GM23338 (cell line): ENCODE results near the gene NCKAP5. TPM values are rescaled to one million over a fixed set of nuclear protein-coding genes. Genes with fewer than 3 reads are reported as not detected.

ENCODE experiments used
- ATAC-seq: fragments of 200-7000 bp; cut with Tn5 transposase; 3 replicates; pipeline ENCODE4 v1.9.1; 2020
- DNase-seq: peaks from one replicate; pipeline ENCODE4 v3.0.0-alpha.2; 2015; ENCODE audit warnings: low spot score
- H2AFZ ChIP-seq: fragments of 200-600 bp; sonication (generic); 2 replicates; pipeline ENCODE4 v1.8.0; 2016; ENCODE audit warnings: antibody characterized with exemption, mild to moderate bottlenecking, moderate library complexity
- H3F3A ChIP-seq: fragments of 200-600 bp; sonication (generic); replicated peaks from 2 replicates; pipeline ENCODE4 v1.8.0; 2017; ENCODE audit warnings: antibody characterized with exemption, mixed run types, low read depth
- H3K27ac ChIP-seq: fragments of 200-600 bp; sonication (generic); 2 replicates; pipeline ENCODE4 v1.6.1; 2016; ENCODE audit warnings: low read depth
- H3K27me3 ChIP-seq: fragments of 200-600 bp; sonication (generic); 2 replicates; pipeline ENCODE4 v1.8.0; 2016; ENCODE audit warnings: mild to moderate bottlenecking, mixed run types, moderate library complexity; ENCODE audit not compliant: insufficient read depth
- H3K36me3 ChIP-seq: fragments of 200-600 bp; sonication (generic); 2 replicates; pipeline ENCODE4 v1.8.0; 2016; ENCODE audit warnings: mild to moderate bottlenecking; ENCODE audit not compliant: insufficient read depth
- H3K4me1 ChIP-seq: fragments of 200-600 bp; sonication (generic); 2 replicates; pipeline ENCODE4 v1.8.0; 2016; ENCODE audit warnings: mild to moderate bottlenecking, moderate library complexity; ENCODE audit not compliant: insufficient read depth
- H3K4me2 ChIP-seq: fragments of 200-600 bp; sonication (generic); 2 replicates; pipeline ENCODE4 v1.7.1; 2017; ENCODE audit warnings: mixed run types
- H3K4me3 ChIP-seq: fragments of 200-600 bp; sonication (generic); 2 replicates; pipeline ENCODE4 v1.6.1; 2016; ENCODE audit warnings: mixed run types
- H3K79me2 ChIP-seq: fragments of 200-600 bp; sonication (generic); replicated peaks from 2 replicates; pipeline ENCODE4 v1.8.0; 2017; ENCODE audit warnings: mild to moderate bottlenecking; ENCODE audit not compliant: insufficient read depth
- H3K9me2 ChIP-seq: fragments of 200-600 bp; sonication (generic); 2 replicates; pipeline ENCODE4 v1.8.0; 2017; ENCODE audit not compliant: insufficient read depth
- H4K20me1 ChIP-seq: fragments of 200-600 bp; sonication (generic); replicated peaks from 2 replicates; pipeline ENCODE4 v1.8.0; 2017; ENCODE audit warnings: mild to moderate bottlenecking; ENCODE audit not compliant: insufficient read depth
- H3K27ac Mint-ChIP-seq: 2 replicates; pipeline ENCODE4 v1.8.0; 2020; ENCODE audit warnings: inconsistent platforms, mild to moderate bottlenecking, moderate library complexity, mixed read lengths
- H3K27me3 Mint-ChIP-seq: 3 replicates; pipeline ENCODE4 v1.8.0; 2022; ENCODE audit warnings: low read depth, mild to moderate bottlenecking, moderate library complexity, mixed read lengths, inconsistent platforms; ENCODE audit not compliant: insufficient read depth, poor library complexity
- H3K36me3 Mint-ChIP-seq: 3 replicates; pipeline ENCODE4 v1.8.0; 2021; ENCODE audit warnings: low read depth, mild to moderate bottlenecking, inconsistent platforms, moderate library complexity, mixed read lengths
- H3K4me1 Mint-ChIP-seq: 3 replicates; pipeline ENCODE4 v1.8.0; 2020; ENCODE audit warnings: mild to moderate bottlenecking, inconsistent platforms, mixed read lengths
- H3K4me3 Mint-ChIP-seq: 3 replicates; pipeline ENCODE4 v1.8.0; 2021; ENCODE audit warnings: moderate library complexity, mild to moderate bottlenecking, inconsistent platforms, mixed read lengths
- H3K9me3 Mint-ChIP-seq: 3 replicates; pipeline ENCODE4 v1.8.0; 2020; ENCODE audit warnings: moderate library complexity, mild to moderate bottlenecking, inconsistent platforms, mixed read lengths
- CREB1 ChIP-seq: fragments of 250-450 bp; sonication (Bioruptor Pico); IDR thresholded peaks from 2 replicates; pipeline ENCODE4 v1.5.0; 2020; ENCODE audit warnings: low read depth, mild to moderate bottlenecking, moderate library complexity
- ETS1 ChIP-seq: IDR thresholded peaks from 2 replicates; pipeline ENCODE4 v1.6.1; 2016; ENCODE audit warnings: antibody characterized with exemption
- EZH2 ChIP-seq: fragments of 200-600 bp; sonication (generic); IDR thresholded peaks from one replicate; pipeline ENCODE4 v1.8.0; 2017; ENCODE audit warnings: antibody characterized with exemption, mild to moderate bottlenecking, low read depth; ENCODE audit not compliant: unreplicated experiment
- EZH2phosphoT487 ChIP-seq: fragments of 200-600 bp; sonication (generic); IDR thresholded peaks from one replicate; pipeline ENCODE4 v1.8.1; 2018; ENCODE audit warnings: antibody characterized with exemption; ENCODE audit not compliant: unreplicated experiment
- NANOG ChIP-seq: IDR thresholded peaks from 2 replicates; pipeline ENCODE4 v1.6.1; 2016; ENCODE audit warnings: antibody characterized with exemption, borderline replicate concordance
- POLR2AphosphoS5 ChIP-seq: IDR thresholded peaks from 2 replicates; pipeline ENCODE4 v1.6.1; 2016; ENCODE audit warnings: antibody characterized with exemption, low read depth
- REST ChIP-seq: IDR thresholded peaks from one replicate; pipeline ENCODE4 v1.6.1; 2018; ENCODE audit warnings: antibody characterized with exemption; ENCODE audit not compliant: unreplicated experiment
- STAT1 ChIP-seq: IDR thresholded peaks from one replicate; pipeline ENCODE4 v1.6.1; 2016; ENCODE audit warnings: antibody characterized with exemption; ENCODE audit not compliant: unreplicated experiment
- ZNF114 ChIP-seq: fragments of 250-450 bp; sonication (Bioruptor Pico); IDR thresholded peaks from 2 replicates; pipeline ENCODE4 v1.5.0; 2020; ENCODE audit warnings: mild to moderate bottlenecking, moderate library complexity
- ZNF331 ChIP-seq: fragments of 250-450 bp; sonication (Bioruptor Pico); IDR thresholded peaks from 2 replicates; pipeline ENCODE4 v1.5.0; 2020; ENCODE audit warnings: low read depth, mild to moderate bottlenecking, moderate library complexity
- ZNF462 ChIP-seq: fragments of 250-450 bp; sonication (Bioruptor Pico); IDR thresholded peaks from 2 replicates; pipeline ENCODE4 v1.5.0; 2020; ENCODE audit warnings: mild to moderate bottlenecking, moderate library complexity
- polyA plus RNA-seq: library from polyadenylated mRNA; unstranded; fragments of >200 nt; fragmentation: Nextera tagmentation; extraction: Ambion mirVana; gene quantifications from 2 replicates; pipeline ENCODE4 v1.2.1, GENCODE V29; 2016
- total RNA-seq: library from RNA; depleted of rRNA; stranded (reverse); fragments of >200 nt; shearing (Covaris generic); gene quantifications from 2 replicates; pipeline ENCODE4 v1.2.3, GENCODE V29; 2014
- TF ChIP-seq, protein P1 (sequence below), 2 experiments: fragments of 200-600 bp in 1 of 2; sonication (generic) in 1 of 2; conservative IDR thresholded peaks; 2 replicates each; pipeline versions ENCODE4 v1.5.1 to v1.6.1; 2016 to 2017; ENCODE audit warnings: antibody characterized with exemption in 2 of 2, low read depth in 2 of 2, mild to moderate bottlenecking in 2 of 2, moderate library complexity in 1 of 2

The NCKAP5 gene
- total and polyA plus RNA-seq, 2 experiments from 2014 or later = 0.34 to 0.73 TPM

DNA sequence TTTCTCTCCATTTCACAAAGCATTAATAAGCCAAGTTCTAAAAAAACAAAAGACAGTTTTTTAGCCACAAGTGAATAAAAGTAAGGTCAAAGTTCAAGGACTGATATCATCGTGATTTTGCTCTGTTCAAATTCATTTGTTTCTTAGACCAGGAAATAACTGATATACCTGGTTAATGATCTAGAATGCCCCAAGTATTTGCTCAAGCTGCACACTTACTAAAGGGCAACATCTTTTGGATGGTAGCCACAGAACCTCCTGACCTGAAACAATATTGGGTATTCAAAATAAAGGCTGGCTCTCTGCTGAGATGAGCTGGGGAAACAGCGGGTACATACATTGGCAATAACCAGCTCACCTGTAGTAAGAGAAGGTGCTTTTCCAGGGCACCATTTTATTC, 583.5 kb downstream of the NCKAP5 start:
- H3K27ac ChIP-seq = no peak overlapping the region
- ATAC-seq = no peak
- no peak overlapping the region for H3K27ac Mint-ChIP-seq

More for the DNA sequence above, 583.5 kb downstream of the NCKAP5 start:
- TF ChIP-seq EZH2phosphoT487 (no peak), CREB1 (CRISPR knock-in tag) (no peak), POLR2AphosphoS5 (no peak), ZNF114 (CRISPR knock-in tag) (no peak), EZH2 (no peak), ETS1 (no peak), NANOG (no peak), STAT1 (no peak), ZNF462 (CRISPR knock-in tag) (no peak), ZNF331 (CRISPR knock-in tag) (no peak), REST (no peak)
- TF ChIP-seq, protein P1, sequence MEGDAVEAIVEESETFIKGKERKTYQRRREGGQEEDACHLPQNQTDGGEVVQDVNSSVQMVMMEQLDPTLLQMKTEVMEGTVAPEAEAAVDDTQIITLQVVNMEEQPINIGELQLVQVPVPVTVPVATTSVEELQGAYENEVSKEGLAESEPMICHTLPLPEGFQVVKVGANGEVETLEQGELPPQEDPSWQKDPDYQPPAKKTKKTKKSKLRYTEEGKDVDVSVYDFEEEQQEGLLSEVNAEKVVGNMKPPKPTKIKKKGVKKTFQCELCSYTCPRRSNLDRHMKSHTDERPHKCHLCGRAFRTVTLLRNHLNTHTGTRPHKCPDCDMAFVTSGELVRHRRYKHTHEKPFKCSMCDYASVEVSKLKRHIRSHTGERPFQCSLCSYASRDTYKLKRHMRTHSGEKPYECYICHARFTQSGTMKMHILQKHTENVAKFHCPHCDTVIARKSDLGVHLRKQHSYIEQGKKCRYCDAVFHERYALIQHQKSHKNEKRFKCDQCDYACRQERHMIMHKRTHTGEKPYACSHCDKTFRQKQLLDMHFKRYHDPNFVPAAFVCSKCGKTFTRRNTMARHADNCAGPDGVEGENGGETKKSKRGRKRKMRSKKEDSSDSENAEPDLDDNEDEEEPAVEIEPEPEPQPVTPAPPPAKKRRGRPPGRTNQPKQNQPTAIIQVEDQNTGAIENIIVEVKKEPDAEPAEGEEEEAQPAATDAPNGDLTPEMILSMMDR (conservative IDR thresholded peaks at IDR 0.05; ENCODE audit: low read depth in 2 of 2) = no peak
- H3K36me3 Mint-ChIP-seq = no peaks in the 10 kb centered on the region
- H3K4me2 ChIP-seq = no peak overlapping the region
- H3K4me3 ChIP-seq = no peak overlapping the region
- no peaks in the 10 kb centered on the region for H3K79me2 ChIP-seq
- H3K9me2 ChIP-seq = no peaks in the 10 kb centered on the region
- H3K4me1 ChIP-seq = no peaks in the 10 kb centered on the region
- no peaks in the 10 kb centered on the region for H3K9me3 Mint-ChIP-seq
- H3F3A ChIP-seq = no peaks in the 10 kb centered on the region
- no peaks in the 10 kb centered on the region for H4K20me1 ChIP-seq
- H3K27me3 ChIP-seq = no peaks in the 10 kb centered on the region
- no peaks in the 10 kb centered on the region for H3K4me1 Mint-ChIP-seq
- no peaks in the 10 kb centered on the region for H3K36me3 ChIP-seq
- H3K4me3 Mint-ChIP-seq = no peak overlapping the region
- H2AFZ ChIP-seq = no peak overlapping the region
- no peaks in the 10 kb centered on the region for H3K27me3 Mint-ChIP-seq
- no peak for DNase-seq
